Suppressor macrophage treated with lipopolysaccharide for 4 hours (primary cell): ENCODE measurements around the gene LEF1.

ENCODE experiments used
- DNase-seq: peaks from one replicate; pipeline ENCODE4 v3.0.0-alpha.2; 2020

Gene LEF1

DNA sequence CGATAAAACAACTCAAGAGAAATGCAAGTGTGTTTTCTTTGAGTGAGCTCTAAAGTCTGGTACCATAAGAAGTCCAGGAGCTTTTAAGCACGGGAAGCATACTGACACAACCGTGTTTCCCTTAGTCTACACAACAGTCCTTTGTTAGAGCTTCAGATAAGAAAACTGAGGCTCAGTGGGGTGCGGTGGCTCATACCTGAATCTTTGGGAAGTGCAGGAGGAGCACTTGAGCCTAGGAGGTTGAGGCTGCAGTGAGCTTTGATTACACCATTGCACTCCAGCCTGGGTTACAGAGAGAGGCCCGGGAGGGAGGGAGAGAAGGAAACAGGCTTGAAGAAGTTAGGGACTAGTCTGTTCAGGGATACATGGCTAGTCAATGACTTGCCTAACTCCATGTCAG is 21.9 kb downstream of the LEF1 start:
- DNase-seq = no peak

DNA sequence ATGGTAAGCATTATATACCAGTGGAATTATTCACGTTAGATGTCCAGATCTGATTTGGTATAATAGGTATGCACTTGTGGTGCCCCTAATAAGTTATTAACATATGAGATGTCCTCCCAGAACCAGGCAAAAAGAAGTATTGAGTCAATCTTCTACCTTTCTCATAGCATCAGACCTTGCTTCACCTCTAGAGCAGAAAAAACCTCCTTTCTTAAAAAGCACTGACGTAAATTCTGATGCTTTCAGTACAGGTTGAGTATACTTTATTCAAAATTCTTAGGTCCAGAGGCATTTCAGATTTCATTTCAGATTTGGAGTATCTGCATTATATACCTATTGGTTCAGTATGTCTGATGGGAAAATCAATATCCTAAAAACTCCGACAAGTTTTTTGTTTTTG is 22.4 kb downstream of the LEF1 start:
- DNase-seq = no peak

DNA sequence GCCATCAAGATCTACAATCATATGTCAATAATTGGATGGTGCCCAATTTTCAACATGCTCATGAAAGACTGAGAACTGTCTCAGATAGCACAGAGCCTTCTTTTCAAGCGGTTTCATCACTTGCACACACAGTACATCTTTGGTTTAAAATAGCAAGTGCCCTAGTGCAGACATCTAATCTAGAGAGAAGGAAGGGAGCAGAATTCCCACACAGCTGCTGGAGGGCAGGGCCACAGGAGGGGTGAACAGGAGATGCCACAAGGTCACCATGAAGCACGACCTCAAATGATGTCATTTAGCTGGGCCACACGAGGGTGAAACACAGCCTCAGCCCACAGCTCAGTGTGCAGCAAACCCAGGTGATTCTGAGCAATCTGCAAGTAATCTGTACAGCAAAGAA is 24.3 kb downstream of the LEF1 start:
- no peak for DNase-seq

DNA sequence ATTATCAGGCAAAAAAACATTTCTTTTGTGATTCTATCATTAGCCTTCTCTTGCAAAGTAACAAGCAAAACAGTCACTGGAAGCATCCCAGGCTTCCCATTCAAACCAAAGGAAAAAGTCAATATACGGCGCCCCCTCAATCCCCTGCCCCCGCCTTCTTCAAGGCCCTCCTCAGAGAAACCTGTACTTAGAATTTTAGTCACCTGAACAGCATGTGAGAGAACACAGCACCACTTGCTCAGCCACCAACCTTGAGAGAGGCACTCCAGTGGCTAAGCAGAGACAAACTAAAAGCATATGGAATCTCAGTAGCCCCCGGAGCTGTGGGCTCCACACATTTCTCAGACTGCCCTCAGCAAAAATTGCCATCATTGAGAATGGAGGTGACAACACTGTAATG is 25.2 kb downstream of the LEF1 start:
- no peak for DNase-seq

DNA sequence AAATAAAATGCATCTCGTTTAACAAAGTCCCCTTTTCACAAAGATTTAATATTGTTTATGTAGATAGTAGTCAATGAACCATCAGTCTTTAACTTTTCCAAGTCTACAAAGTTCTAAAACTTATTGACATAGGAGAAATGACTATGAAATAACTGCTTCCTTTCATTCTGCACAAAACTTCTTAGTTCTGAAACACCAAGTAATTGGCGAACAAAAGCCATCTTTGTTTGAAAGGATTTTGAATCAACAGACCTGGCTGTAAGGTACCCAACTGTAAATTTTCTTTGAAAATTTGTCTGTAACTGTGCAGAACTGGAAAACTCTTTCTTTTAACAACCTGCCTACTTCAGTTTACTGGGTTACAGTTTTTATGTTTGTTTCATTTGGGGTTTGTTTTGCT is 25.9 kb downstream of the LEF1 start:
- DNase-seq = no peak

DNA sequence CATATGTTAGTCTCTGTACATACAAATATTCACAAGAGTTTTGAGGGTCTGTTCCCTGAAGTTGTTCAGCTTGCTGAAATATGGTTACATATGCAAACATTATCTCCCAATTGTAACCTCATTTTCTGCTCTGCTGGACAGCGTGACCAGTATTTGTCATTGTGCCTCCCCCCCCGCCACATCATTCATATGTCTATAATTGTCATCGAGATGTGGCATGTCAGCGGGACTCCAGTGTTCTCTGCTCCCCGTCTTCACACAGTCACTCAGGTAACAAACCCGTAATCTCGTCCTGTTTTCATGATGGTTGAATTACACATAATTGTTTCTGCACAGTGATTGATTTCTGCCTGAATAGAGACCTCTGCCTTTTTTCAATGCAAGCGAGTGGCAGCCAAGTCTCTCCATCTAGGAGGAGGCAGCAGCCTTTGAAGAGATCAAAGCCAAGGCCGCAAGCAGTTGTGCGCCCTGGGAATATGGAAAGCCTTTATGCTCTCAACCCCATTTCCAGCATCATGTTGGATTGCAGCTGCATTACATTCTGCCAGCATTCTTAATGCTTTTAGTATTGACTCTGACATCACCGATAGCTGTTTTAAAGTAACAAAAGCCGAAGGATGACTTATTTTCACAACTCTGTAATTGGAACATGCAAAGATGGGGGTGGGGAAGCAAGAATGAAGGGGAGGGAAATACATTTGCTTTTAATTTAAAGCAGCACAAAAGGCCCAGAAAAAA is 27.4 kb downstream of the LEF1 start:
- DNase-seq = no peak

DNA sequence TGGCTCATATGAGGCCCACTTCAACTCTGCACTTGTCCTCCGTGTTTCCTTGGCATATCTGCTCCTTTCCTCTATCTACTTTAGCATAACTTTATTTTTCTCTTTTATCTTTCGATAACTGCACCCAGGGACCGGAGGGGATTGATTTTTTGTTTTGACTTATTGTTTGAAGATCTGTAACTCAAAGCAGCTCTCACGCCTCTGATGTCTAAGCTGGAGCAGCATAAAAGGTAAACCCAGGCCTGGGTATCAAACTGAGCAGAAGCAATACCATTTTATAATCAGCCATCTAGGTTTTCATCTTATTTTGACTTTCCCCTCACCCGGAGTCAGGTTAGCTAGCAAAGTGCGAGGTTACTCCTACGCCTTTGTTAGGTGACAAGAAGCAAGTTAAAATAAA is 28.4 kb downstream of the LEF1 start:
- no peak for DNase-seq

DNA sequence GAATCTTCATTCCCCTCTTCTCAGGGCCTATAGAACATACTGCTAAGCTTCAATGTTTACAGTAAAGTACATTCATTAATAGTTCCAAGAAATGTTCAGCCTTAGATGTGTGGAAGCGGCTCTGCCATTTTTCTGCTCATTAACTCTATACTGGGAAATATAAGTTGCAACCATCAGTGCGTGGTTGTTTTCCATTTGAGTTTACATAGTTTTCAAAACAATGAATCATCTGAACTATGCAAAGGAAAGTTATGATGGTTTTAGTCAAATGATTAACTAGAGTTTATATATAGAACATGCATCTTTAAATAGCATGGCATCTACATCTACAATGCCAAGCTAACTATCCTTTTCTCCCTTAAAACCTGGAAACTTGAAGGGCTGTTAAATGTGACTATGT is 29.6 kb downstream of the LEF1 start:
- DNase-seq = no peak

DNA sequence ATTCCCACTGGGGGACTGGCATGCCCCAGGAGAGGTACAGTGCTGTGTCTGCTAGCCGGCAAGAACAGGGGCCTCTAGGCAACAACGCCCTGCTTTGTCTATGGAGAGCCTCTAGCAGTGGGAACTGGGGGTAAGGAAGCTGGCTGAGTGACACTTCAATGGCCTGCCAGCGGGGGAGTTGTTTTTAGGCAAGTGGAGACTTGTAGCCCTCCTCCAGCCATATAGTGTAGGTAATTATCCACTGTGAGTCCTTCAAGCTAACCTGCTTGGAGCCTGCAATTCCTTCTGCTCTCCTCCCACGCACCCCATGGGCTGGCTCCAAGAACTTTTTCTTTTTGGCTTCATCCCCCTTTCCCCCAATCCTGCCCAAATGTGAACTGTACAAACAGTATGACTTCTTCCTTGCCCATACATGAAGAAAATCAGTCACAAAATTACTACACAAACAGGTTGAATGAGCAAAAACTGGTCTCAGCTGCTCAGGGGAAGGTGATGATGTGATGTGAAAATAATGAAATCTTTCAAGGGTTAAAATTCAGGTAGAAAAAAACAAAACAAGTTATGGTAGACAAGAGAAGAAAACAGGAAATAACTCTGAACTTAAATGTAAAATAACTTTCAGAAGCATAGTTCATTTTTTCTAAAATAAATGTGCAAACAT is 33.1 kb downstream of the LEF1 start:
- no peak for DNase-seq

DNA sequence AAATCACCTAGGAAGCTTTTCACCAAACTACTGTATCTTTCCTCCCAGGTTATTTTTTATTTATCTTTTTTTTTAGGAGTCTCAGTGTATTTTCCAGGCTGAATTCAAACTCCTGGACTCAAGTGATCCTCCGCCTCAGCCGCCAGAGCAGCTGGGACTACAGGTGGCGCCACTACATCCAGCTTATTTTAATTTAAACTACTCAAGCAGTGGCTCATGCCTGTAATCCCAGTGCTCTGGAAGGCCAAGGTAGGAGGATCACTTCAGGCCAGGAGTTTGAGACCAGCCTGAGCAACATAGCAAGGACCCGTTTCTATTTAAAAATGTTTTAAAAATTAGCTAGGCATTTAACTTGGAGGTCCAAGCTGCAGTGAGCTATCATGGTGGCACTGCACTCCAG is 37.8 kb downstream of the LEF1 start:
- no peak for DNase-seq

DNA sequence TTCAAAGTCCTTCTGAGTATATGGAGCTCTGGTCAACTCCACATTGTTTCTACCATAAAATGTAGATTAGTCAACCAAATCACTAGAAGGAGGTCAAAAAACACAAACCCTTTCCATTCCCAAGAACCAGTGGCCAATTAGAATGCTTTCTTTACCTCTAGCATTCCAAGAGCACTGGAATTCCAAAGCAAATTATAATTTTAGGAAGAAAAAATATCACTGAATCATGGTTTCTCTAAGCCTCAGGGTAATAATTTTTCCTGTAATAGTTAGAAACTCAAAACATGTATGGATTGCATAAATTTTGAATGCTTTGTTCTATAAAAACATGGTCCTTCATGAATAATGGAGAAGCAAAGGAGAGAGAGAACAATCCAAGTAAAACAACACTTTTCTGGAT is 39.5 kb downstream of the LEF1 start:
- no peak for DNase-seq

DNA sequence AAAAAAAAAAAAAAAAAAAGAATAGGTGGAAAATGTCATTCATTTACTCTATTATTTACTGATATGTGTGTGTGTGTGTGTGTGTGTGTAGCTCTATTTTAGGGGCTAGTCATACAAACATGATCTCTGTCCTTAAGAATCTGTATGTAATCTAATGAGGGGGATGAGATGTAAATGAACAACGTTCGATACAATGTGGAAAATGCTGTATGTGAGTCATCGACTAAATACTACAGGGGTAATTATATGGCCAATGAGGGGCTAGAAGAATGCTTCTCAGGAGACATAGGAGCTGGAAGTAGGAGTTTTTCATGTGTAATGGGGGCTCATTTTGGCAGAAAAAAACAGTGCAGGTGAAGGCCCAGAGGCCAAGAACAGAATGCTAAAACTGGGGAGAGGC is 41.9 kb downstream of the LEF1 start:
- no peak for DNase-seq

DNA sequence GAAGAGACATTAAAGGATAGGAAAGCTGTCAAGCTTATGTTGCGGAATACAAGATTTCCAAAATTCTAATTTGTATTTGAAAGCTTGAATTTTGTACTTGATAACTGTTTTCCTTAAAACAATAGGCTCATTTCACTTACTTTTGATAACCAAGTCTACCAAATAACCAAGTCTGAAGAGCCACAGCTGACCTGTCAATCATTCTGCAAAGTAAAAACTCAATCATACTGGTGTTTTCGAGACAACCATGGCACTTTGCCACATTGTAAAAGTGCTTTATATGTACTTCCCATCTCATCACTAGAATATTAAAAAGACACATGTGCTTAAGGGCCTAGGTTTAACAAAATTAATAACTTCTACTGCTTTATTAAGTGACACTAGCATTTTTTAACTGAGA is 47.9 kb downstream of the LEF1 start:
- DNase-seq = no peak

DNA sequence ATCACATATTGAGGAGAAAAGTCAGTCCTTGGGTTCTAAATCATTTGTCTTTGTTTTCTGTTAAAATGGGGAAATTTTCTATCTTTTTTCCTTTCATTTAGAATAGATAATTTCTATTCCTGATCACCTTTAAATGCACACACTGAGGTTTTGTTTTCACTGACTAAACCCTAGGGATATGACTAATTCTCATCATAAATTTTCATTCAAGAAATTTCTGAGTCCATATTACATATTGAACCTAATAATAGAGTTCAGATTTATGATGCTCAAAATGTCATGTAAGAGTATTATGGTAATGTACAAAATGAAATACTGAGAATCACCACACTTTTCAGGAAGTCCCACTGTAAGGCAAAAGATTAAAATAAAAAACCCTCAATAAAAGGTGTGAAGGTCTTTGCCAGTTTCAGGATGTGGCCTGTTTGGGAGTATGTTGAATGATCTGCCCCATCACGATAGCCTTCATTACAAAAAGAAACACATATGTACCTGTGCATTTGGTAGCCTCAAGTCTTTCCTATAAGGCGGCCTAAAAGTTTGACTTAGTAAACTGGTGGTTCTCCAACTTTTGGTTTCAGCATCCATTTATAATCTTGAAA is 49.4 kb downstream of the LEF1 start:
- no peak for DNase-seq

DNA sequence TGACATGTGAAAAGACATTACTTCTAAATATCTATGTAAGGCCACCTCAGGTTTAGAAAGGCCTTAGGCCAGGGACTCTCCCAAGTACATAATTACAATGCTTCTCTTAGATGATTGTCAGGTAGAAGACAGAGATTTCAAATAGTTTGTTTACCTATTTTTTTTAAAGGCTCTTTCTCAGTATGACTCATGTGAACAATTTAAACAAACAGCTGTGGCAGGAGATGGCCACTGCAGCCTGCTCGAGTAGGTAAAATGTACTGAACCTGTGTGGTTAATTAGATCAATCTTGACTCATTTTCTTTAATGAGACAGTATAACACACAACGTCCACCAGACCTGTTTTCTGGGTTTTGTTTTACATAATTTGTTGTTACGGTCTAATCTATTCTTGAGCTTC is 50.2 kb downstream of the LEF1 start:
- no peak for DNase-seq

DNA sequence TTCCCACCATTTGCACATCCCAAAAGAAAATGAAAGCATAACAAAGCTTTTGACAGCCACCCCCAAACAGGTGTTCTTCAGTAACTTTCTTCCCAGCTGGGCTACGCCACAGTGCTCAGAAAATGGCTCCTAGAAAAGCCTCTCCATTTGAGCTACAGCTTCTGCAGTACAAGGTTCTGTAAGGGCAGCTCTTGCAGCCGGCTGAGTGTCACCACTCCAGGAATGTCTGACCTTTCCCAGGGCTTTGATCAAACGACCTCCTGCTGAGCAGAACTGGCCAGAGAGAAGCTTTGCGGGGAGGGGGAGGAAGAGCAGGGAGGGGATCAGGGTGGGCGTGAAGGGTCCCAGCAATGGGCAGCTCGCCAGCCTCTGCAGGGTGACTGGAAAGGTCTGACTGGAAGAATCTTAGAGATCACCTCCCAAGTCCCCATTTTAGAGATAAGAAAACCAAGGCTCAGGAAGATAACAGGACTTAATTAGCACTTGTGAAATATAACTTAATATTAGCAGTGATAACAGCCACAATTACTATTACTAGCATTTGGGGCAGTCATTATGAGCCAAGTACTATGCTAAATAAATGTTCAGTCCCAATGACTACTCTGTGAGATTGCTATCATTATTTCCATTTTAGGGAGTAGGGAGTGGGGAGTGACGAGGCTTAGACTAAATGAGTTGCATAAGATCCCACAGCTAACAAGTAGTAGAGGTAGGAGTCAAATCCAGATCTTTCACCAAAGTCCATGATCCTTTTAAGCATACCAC is 51.1 kb downstream of the LEF1 start:
- no peak for DNase-seq

DNA sequence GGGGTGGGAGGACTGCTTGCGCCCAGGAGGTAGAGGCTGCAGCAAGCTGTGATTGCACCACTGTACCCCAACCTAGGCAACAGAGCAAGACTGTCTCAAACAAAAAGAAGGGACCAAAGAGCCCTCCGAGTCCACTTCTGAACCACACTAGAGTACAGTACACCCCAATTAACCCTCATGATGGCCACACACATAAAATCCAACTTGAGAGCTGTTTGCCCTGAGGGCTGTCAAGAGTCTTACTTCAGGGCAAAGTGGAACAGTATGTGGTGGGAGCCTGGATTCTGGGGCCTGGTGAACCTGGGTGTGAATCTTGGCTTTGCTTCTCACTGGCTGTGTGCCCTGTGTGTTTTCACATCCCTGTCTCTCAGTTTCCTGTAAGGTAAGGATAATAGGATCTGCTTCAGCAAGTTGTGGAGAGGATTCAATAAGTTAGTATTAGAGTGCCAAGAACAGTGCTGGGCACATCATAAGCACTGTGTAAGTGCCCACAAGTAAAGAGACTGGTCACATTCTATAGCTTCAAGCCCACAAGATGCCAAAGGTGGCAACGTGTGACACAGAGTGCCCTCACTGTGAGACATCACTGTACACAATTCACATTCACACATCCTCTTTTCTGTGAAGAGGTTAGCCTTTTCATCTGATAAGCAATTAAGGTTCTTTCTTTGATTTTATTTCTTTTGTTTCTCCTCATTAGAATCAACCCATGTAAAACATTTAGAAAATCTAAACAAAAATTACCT is 52.1 kb downstream of the LEF1 start:
- DNase-seq = no peak

DNA sequence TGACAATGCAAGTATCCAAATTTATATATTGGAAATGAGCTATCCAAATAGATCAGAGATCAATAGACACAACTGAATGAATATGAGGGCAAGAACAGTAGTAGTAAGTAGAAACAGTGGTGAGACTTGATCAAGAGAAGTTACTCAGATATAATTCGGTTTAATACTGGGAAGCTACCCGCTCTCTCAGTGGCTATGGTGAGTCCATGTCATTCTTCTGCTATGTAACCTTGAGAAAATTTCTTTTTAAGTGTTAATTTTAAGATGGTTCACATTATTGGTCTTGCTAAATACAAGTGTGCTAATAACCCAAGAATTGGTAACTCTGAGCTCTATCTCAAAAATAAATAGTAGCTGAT is 53.6 kb downstream of the LEF1 start:
- DNase-seq = no peak

DNA sequence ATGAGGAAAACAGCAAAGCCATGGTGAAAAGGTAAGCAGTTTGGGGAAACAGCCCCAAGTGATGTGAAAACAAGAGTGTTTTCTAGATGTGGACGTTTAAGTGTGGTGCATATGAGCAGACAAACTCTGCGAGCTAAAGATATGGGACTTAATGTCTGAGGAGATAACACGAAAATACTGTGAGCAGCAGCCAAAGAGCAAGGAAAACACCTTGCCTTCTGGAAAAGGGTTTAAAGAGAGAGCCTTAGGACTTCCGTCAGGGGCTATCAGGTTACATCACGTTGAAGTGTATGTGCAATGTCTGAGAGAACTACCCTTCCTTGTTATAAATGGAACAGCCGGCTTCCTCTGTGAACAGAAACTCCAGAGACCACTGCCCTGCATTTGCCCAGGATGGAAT is 54.2 kb downstream of the LEF1 start:
- DNase-seq = no peak

DNA sequence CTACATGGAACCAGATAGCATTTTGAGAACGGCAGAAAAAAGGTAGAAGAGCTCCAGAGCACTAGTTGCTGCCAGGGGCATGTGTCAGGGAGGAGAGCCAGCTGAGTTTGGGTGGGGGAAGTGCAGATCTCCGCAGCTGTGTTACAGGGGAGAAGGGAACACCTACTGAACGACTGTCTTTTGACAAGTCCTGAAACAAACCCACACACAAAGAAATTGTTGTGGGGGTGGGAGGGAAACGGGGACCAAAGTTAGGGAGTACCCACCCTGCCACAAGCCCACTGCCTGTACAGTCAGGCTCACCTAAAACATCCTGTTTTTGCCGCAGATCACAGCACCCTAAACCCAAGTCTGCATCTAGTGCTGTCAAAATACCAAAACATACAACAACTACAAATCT is 55.5 kb downstream of the LEF1 start:
- no peak for DNase-seq

DNA sequence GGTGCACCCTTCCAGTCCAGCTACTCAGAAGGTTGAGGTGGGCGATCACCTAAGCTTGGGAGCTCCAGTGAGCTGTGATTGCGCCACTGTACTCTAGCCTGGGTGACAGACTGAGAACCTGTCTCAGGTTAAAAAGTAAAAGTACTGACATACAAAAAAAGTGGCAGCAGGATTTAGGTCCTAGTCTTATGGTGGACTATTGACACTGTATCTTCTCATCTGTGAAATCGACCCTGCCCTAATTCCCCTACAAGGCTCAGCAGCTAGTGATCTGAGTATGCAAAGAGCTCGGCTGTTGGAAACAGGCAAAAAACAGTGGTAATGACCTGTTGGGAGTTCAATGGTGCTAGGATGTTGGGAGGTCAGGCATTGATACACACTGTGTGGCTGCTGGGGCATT is 57.0 kb downstream of the LEF1 start:
- DNase-seq = no peak

DNA sequence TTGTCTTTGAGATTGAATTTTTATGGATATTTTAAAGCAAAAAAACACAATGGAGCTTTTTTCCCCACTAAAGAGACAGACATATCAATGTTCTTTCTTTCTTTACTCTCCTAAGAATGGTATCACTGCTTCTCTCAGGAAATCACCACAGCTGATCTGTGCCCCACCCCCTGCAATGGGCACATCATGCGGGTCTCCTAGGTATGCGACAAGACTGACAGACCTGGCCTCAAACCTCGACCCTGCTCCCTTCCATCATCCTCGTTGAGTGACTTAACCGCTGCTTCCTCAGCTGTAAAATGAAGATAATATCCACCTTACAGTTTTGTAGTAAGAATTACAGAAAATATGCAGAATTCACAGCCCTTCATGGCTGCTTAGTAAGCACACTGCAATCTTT is 58.3 kb downstream of the LEF1 start:
- no peak for DNase-seq

DNA sequence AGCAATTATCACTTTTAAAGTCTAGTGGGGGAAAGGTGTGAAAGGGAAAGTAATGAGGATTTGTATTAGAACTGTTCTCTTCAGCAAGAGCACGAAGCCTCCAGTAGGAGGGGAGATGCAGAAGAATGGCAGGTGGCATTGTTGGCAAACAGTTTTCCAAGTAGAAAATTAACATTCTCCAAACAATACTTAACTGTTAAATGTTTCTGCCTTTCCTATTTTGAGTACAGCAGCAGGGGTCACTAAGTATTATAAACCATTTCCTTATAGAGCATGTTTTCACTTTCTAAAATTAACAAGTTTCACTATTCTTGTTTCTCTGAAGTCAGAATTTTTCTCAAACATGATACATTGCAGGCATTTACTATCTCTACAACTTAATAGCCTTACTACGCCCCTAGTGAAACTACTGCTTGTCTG is 58.7 kb downstream of the LEF1 start:
- DNase-seq = no peak
